GM12865 (cell line): Measurements from ENCODE around the gene LENG8.
"Not testable (repeated sequence)": the region's sequence is repeated elsewhere in the genome, so short reads cannot be mapped to it uniquely, and the experiment has no call there.

Experiments
- DNase-seq: peaks from one replicate; pipeline ENCODE4 v3.0.0; 2010; ENCODE audit warnings: low read depth
- H3K4me3 ChIP-seq: 2 replicates; pipeline ENCODE4 v1.5.1; 2011; ENCODE audit warnings: mild to moderate bottlenecking, low read depth, low read length, control low read depth
- CTCF ChIP-seq: IDR thresholded peaks from 2 replicates; pipeline ENCODE4 v1.5.1; 2011; ENCODE audit warnings: low read length, control low read depth, low read depth, inconsistent platforms; ENCODE audit not compliant: insufficient read depth; ENCODE audit errors: missing control alignments

LENG8 gene

GRCh38 chr19:54506079-54506478 lies 57.1 kb downstream of the LENG8 start:
- H3K4me3 ChIP-seq = no peak overlapping the region
- no peak for DNase-seq
- no peak for TF ChIP-seq CTCF

GRCh38 chr19:54507038-54507717 lies 58.2 kb downstream of the LENG8 start:
- H3K4me3 ChIP-seq, DNase-seq: not testable (repeated sequence)

- H3K4me3 ChIP-seq = no peak overlapping the region
- DNase-seq = no peak
- no peak for TF ChIP-seq CTCF
Measured at GRCh38 chr19:54507824-54508223, 58.8 kb downstream of the LENG8 start.

GRCh38 chr19:54508487-54508886 lies 59.5 kb downstream of the LENG8 start:
- DNase-seq, H3K4me3 ChIP-seq: not testable (repeated sequence)

GRCh38 chr19:54509200-54509940 lies 60.4 kb downstream of the LENG8 start:
- DNase-seq, H3K4me3 ChIP-seq: not testable (repeated sequence)
